PC-3 (cell line): ENCODE results near the gene KLHL13.
"Not testable (repeated sequence)": the region's sequence is repeated elsewhere in the genome, so short reads cannot be mapped to it uniquely, and the experiment has no call there.

Experiments used
- EZH2 ChIP-seq: fragments of 300-600 bp; sonication (generic); IDR thresholded peaks from one replicate; pipeline ENCODE4 v1.6.1; 2017; ENCODE audit warnings: antibody characterized with exemption, mild to moderate bottlenecking, low read length; ENCODE audit not compliant: unreplicated experiment
- EZH2phosphoT487 ChIP-seq: fragments of 300-600 bp; sonication (generic); IDR thresholded peaks from 2 replicates; pipeline ENCODE4 v1.6.1; 2018; ENCODE audit warnings: mild to moderate bottlenecking, antibody characterized with exemption, low read length, borderline replicate concordance
- TF ChIP-seq, protein P1 (sequence below): fragments of 300-600 bp; sonication (generic); conservative IDR thresholded peaks from 2 replicates; pipeline ENCODE4 v1.5.1; 2017; ENCODE audit warnings: antibody characterized with exemption, low read depth, mild to moderate bottlenecking, low read length

DNA sequence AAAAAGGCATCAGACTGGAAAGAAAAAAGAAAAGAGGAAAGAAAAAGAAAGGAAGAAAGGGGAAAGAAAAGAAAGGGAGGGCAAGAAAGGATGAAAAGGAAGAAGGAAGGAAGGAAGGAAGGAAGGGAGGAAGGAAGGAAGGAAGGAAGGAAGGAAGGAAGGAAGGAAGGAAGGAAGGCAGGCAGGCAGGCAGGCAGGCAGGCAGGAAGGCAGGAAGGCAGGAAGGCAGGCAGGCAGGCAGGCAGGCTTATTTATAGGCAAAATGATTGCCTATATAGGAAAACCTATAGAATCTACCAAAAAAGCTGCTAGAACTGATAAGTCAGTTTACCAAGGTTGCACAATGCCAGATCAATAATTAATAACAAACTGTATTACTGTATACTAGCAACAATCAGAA, 186.5 kb downstream of the KLHL13 start:
- TF ChIP-seq EZH2, EZH2phosphoT487: not testable (repeated sequence)
- TF ChIP-seq, protein P1, sequence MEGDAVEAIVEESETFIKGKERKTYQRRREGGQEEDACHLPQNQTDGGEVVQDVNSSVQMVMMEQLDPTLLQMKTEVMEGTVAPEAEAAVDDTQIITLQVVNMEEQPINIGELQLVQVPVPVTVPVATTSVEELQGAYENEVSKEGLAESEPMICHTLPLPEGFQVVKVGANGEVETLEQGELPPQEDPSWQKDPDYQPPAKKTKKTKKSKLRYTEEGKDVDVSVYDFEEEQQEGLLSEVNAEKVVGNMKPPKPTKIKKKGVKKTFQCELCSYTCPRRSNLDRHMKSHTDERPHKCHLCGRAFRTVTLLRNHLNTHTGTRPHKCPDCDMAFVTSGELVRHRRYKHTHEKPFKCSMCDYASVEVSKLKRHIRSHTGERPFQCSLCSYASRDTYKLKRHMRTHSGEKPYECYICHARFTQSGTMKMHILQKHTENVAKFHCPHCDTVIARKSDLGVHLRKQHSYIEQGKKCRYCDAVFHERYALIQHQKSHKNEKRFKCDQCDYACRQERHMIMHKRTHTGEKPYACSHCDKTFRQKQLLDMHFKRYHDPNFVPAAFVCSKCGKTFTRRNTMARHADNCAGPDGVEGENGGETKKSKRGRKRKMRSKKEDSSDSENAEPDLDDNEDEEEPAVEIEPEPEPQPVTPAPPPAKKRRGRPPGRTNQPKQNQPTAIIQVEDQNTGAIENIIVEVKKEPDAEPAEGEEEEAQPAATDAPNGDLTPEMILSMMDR = not testable (repeated sequence)
